Right hindlimb (tissue), 1 donor: ENCODE results near the gene HOXA4.

ENCODE experiments used
- DNase-seq: peaks from one replicate; pipeline ENCODE4 v3.0.0-alpha.2; 2018

HOXA4 gene

DNA sequence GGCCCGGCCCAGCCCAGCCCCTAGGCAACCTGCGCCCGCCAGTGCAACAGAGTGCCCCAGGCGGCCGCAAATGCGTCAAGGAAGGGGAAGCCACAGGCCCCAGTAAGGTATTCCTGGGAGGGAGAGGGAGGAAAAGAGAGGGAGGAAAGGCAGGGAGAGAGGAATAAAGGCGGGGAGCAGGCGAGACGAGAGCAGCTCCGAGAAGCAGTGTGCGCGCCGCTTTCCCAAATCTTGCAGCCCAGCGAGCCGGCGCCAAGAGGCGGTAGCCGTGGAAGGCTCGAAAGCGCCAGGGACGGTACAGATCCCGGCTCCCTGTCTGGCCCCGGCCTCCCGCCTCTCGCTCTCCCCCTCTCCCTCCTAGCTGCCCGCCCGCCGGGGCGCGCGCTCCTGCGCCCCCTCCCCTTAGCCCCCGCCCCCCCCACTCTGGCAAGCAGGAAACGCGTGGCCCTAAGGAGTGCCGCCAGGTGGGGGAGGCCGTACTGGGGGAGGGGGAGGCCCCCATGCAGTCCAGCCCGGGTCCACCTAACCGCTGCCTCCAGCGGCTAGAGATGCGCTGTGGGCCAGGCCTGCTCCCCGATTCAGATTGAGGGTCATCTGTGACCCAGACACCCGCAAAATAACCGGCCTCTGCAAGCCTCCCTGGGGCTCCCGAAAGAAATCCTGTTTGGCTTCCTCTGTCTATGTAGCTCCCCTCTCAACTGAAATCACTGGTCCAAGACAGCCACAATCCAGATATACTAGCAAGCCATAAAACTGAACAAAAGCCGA is 39.3 kb upstream of the HOXA4 start:
- DNase-seq, result peak; percentile 79

DNA sequence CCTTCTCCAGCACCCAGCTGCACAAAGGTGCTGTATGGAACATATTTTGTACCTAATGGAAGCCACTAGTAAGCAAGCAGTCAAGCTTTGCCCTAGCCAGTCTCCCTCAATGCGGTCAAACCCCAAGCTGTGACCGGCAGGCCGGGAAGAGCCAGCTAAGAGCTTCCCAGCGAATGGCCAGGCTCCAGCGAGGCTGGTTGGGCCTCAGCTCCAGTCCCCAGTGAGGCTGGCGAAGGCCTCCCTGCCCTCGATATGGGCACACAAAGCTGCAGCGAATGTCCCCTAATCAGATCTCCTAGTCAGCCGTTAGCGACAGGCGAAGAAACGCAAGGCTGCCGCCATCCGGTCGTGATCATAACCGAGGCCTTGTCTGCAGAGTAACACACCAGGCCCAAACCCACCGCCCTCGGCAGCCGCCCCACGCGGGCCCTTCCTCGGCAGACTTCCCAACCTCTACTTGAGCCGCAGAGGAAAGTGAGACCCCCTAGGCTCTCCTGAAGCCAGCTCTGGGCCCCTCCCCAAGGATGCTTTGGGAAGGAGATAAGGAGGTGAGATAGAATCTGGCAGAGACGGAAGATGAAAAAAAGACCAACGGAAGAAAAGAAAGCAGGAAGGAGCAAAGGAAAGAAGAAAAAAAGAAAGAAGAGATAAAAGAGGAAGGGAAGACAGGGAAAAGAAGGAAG is 37.8 kb upstream of the HOXA4 start:
- peak; percentile 87 for DNase-seq

DNA sequence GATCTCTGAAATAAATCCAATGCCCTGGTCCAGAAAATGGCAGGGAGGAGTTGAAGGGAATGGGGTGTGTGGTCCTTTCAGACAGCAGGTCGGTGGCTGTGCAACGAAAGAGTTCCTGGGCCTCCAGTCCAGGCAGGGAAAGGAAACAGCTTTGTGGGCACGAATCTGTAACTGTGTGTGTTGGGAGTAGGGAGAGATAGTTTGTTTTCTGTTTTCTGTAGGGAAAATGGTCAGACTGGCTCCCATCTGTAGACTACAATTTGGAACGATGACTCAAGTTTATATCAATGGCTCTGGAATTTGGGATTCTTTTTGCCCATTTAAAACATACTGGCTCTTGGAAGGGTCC is 37.3 kb upstream of the HOXA4 start:
- DNase-seq, result no peak

DNA sequence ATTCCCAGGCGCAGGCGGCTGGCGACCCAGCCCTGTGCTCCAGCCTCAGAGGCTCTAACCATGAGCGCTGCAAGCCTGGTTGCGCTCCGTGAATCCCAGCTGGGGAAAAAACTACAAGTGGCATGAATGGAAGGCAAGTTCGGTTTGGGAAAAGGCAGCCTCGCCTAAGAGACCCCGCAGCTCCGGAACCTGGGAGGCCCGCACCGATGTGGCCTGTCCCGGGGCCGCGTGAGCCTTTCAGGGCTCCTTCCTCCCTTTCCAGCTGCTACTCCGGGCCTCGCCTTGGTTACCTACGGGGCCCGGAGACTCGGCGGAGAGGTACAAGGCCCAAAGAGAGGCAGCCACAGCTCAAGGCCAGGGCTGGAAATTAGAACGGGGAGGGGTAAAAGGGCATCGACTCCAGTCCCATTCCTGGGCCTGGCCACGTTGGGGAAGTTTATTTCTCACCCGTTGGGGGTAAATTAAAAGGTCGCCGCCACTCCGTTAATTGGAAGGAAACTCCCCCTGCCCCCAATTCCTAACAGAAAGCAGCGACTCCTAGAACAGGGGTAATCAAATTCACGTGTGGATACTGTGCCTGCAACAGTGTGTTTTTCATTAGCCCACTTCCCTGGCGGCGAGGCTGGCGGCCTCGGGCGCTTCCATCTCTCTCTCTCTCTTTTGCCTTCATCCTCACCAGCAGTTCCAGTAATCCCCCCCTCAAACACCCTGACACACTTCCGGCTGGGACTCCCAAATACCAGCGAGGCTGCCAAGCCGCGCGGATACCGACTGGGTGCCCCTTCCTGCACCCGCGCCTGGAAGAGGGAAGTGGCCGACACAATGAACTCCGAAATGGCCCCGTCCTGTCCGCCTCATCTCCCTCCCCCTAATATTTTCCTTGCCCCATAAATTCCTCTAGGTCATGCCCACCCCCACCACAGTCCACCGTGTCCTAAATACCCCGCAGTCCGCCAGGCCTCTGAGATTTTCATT is 36.3 kb upstream of the HOXA4 start:
- peak; percentile 56 for DNase-seq

DNA sequence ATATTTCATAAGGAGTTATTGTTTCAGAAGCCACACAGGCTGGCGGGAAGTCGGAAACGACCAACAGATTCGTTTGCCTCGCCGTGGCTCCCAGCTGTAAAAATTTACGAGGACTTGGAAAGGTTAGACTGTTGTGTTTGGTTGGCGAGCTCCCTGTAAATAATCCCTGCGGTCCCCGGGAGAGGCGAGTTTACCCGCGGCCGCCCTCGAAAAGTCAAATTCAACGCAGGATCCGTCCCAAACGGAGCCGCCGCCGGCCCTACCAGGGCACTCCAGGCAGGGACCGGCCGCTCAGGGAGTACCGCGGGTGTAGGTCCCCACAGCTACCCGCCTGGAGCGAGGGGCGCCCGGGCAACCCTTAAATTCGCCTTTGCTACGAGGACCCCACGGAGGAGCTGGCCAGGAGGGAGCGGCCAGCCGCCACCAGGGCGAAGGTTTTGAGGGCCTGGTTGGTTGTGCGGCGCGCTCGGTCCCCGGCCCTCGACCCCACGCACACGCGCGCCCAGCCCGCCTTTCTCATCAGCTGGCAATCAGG is 35.5 kb upstream of the HOXA4 start:
- peak; percentile 67 for DNase-seq

DNA sequence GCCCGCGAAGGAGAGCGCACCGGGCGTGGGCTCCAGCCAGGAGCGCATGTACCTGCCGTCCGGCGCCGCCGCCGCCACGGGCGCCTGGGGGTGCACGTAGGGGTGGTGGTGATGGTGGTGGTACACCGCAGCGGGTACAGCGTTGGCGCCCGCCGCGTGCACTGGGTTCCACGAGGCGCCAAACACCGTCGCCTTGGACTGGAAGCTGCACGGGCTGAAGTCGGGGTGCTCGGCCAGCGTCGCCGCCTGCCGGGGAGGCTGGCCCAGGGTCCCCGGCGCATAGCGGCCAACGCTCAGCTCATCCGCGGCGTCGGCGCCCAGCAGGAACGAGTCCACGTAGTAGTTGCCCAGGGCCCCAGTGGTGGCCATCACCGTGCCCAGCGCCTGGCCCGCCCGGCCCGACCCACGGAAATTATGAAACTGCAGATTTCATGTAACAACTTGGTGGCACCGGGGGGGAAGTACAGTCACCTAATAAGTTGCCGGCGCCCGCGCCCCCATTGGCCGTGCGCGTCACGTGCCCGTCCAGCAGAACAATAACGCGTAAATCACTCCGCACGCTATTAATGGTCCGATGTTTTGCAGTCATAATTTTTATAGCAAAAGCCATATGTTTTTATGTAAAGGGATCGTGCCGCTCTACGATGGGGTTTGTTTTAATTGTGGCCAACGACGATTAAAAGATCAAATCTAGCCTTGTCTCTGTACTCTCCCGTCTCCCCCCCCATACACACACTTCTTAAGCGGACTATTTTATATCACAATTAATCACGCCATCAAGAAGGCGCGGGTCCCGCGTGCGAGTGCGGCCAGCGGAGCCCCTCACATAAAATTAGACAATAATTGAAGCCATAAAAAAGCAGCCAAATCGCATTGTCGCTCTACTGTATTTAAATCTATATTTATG is 34.8 kb upstream of the HOXA4 start, which contains the start of gene HOXA9:
Gene HOXA9, minus strand, starts transcription at position 449 of the 907 bp plus-strand sequence. Its CDS starts 80 bp downstream, at position 369.
- peak; percentile 94 for DNase-seq

DNA sequence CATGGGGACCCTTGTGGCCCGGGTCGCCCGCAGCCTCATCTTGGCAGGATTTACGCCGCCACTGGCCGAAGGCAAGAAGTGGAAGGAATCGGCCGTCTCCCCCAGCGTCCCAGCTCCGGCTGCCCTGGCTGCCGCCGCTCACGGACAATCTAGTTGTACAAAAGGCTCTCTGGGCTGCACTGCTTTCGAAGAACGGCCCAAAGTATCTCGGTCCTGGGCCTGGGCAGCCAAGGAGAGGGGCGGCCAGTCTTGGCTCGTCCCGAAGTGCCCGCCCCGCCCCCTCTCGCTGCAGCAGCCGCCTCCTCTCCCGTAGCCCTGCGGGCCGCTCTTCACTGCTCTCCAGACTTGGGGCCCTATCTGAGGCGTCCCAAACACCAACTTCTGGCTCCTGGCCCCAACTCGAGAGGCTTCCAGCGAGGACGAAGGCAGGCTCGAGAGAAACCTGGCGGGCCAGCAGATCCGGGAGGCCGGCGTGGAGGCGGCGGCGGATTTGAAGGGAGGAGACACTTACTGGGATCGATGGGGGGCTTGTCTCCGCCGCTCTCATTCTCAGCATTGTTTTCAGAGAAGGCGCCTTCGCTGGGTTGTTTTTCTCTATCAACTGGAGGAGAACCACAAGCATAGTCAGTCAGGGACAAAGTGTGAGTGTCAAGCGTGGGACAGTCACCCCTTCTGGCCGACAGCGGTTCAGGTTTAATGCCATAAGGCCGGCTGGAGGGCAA is 34.0 kb upstream of the HOXA4 start:
- DNase-seq, result peak; percentile 76

DNA sequence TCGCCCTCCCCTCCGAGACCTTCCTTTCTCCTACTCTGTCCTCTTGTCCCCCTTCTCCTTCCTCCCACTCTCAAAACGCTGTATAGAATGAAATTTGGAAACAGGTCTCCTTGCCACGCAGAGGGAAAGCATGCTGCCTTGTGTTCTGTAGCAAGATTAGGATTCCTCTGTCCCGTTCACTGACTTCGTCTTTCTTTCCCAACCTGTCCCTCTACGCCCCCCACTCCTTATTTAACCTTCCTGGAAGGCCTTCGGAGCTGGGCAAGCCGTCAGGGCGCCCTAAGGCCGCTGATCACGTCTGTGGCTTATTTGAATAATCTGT is 33.4 kb upstream of the HOXA4 start:
- DNase-seq, result peak; percentile 44

DNA sequence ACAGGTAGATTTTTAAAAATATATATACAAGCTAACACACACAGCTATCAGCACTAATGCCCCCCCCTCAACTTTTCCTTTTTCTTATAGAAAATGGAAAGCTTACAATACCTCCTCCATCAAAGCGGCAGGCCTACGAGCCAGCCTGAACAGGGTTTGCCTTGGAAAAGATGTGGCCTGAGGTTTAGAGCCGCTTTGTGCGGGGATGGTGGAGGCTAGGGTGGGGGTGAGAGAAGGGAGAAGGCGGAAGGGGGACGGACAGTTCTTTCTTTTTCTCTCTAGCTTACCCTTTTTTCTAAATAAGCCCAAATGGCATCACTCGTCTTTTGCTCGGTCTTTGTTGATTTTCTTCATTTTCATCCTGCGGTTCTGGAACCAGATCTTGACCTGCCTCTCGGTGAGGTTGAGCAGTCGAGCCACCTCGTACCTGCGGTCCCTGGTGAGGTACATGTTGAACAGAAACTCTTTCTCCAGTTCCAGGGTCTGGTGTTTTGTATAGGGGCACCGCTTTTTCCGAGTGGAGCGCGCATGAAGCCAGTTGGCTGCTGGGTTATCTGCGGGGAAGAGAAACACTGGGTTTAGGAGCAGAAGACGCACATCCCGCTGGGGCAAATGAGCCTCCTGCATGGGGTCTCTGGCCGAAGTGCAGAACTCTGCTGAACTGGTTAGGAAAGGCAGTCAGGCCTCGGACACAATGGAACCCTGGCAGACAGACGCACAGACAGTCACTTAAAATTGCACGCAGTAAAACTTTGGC is 32.9 kb upstream of the HOXA4 start:
- no peak for DNase-seq

DNA sequence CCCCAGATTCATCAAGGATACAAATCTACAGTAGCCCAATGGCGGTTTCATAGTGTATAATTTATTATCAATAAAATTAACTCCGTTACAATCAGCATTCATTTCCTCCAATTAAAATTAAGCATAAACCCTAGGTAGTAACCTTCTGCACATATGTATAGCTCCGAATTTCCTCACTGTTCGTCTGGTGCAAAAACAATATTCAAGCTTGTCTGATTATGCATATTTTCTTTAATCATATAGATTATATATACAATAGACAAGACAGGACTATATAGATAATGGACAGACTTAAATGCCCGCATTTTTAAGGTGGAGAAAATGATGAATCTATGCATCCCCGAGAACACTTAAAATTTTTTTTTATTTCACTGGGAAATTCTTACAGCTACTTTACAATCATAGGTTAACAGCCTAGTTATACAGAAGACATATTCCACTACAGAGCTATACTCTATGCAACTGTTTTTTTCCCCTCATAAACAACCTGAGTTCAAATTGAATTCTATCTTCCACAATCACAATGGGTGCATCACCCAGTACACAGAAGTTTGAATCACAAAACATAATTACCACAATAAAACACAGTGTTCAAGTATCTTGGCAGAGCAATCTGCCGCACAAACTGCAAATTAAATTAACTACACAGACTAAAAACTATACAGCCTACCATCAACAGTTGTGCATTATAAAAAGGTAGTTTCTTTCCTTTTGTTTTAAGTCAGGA is 32.2 kb upstream of the HOXA4 start:
- no peak for DNase-seq

DNA sequence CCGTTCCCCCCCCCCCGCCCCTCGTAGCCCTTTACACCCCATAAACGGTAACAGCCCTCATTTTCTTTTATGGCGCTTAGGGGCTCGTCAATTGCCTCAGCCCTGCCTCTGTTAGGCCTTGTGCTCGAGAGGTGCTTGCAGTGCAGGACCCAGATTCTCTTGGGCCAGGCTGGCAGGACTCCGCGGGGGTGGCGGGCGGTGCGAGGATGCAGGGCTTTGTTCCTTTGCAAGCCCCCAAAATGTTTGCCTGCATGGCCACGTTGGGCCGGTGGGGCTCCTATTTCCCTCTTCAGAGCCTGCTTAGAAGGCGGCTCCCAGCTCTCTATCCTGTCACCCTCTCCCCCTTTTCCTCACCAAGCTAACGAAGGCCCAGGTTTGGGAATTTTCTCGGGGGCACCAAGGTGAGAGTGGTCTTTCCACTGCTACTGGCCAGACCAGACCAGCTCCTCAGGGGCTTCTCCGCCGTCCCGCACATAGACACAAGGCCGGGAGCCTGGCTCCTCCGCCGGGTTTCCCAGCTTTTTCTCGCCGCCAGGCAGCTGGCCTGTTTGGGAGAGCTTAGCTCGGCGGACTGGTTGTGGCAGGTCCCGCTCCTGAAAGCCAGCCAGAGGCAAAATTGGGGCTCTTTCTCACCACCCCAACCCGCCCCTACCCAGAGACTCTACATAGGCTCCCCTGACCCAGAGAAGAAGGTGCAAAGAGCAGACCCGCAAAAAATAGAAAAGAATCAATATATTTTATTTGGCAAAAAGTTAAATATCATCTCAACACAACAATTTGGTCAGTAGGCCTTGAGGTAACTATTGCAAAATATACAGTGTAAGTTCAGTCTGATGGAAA is 31.4 kb upstream of the HOXA4 start:
- DNase-seq, result peak; percentile 61

DNA sequence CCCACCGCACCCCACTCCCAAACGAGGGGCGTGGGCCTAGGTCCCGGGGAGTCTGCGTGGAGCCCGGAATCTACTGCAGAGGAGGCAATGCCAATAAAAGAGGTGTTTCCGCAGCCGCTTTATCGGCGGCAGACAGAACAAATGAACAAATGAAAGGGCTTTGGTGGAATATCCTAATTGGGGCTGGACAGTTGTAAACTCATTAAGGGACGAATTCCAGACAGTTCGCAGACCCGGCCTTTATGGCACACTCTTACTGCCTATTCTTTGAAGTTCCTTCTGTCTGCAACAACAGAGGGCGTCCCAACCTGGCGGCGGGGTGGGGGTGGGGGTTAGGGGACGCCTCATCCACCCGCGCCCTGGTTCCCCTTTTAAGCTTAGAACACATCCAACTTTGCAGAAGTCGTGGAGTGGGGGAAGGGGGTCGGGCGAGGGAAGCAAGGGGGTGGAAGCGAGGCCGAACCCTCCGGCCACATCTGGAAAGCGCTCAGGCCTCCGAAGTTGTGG is 30.7 kb upstream of the HOXA4 start:
- peak; percentile 77 for DNase-seq

DNA sequence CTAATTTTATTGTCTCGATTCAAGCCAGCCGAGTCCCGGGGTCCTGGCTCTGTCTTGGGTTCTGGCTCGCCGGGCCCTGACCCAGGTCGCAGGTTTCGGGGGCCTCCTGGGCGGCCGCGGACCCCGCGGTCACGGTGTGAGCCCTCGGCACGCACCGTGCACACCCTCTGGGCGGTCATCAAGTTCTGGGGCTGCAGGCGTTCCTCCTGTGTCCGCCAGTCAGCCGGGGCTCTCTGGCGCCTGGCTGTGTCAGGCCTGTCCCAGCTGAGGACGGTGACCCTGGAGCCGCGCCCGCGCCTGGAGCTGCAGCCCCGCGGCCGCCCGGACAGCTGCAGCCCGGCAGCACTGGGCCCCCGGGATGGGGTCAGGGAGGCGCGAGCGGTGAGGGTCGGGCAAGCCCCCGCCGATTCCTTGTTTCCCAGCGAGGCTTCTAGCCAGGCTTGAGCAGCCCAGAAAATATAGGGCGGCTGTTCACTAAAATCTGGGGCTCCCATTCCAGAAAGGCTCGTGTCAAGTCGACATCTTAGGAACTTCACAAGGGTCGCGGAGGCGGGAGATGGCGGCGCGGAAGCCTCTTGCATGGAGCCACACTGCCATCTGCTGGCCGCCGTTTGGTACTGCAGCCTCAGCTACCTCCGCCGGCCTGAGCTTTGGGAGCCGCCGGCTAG is 30.1 kb upstream of the HOXA4 start:
- peak; percentile 94 for DNase-seq

DNA sequence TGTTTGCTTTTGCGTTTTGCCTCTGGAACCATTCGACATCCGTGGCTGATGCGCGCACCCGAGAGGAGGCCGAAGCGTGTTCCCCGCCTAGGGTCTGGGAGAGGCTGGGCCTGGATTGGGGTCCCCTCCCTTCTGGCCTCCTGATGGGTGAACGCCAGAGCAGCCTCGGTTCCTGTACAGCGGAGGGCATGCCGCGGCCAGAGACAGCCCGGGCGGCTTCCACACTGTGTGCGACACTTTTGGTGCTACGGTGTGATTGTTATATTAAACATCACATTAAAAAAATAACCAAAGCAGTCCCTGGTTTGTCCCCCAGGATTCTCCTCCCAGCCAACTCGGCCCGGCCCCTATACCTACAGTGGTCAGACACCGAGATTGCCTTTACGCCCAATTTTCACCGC is 29.6 kb upstream of the HOXA4 start:
- DNase-seq, result peak; percentile 74

DNA sequence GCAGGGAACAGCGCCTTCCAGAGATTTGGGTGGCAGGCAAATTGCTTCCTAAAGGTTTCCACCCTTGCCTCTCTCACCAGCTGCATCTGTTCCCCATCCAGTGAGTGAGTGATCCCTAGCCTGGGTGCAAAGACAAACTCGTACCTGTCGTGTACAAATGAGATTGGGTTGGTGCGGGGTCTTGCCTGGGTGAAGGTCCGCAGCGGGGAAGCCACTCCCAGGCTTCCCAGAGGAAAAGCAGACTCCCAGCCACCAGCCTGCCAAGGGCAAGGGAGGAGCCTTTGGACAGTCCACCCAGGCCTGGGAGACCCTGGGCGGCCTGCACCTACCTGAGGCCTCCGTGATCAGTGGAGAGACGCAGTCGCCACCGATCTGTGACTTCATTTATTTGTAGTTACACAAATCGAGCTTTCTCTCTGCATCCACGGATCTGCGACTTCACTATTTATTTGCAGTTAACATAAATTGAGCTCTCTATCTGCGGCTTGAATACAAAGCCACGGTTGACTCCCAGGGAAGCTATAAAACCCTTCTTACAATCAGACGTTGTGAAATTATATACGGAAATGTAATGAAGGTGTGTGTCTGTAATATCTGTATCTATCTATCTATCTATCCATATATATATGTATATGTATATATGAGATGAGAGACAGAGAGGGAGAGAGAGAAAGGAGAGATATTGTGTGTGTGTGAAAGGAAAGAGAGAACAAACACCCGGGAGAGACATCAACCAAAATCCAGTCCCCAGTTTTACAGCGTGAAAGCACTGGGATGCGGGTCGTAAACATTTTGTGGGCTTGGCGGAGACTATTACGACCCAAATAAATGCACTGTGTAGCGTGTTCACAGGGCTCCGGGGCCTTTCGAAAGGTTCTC is 28.9 kb upstream of the HOXA4 start:
- DNase-seq, result peak; percentile 26

DNA sequence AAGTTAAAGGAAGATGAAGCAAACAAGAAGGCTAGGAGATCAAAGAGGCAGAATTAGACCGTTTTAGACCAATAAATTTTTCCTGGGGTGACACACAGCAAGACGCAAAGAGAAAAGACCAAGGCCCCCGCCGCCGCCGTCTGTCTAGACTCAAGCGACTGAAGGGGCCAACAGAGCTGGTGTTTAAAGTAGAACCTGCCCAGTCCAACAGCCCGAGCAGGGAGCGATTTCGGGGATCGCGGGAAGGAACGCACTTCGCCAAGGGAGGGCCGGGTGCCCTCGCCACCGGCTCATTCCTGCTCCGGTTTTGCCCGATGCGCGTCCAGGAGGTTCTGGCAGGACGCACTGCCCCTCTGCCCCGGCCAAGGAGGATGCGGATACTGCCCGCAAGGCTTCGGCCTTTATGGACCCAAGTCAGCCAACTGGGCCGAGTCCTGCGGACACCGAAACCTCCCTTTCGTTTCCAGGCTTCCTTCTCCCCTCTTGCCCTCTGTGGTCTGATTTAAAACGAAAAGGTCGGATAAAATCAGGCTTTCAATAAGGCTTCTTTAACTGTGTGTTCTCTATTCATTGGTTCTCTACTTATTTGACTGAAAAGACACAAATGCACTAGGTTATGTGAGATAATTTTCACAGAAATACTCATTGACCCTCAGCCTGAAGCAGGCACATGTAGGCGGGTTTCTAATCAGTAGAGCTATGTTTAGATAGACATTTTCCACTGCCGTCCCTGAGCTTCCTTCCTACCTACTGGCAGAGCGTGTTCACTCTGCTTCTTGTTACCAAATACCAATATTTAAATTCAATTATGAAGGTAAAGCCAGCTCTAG is 28.1 kb upstream of the HOXA4 start:
- DNase-seq, result peak; percentile 23
